Caco-2 (cell line): ENCODE data around the gene EPHB3. TPM values are rescaled to one million over a fixed set of nuclear protein-coding genes. Genes with fewer than 3 reads are reported as not detected.

Source experiments
- Bru-seq: library from RNA; stranded (reverse); fragments of 400-500 nt; gene quantifications from one replicate; lab custom pipeline; 2021; lab: Mats Ljungman, UMichigan
- BruChase-seq, 2 experiments: library from RNA; stranded (reverse); fragments of 400-500 nt; gene quantifications; one replicate each; lab custom pipeline; 2021; lab: Mats Ljungman, UMichigan
- BruUV-seq: library from RNA; stranded (reverse); fragments of 400-500 nt; replicated peaks from 2 replicates; lab custom pipeline; 2021; lab: Mats Ljungman, UMichigan
- CTCF ChIA-PET: fragments of 300-600 bp; sonication (Branson Sonifier 250); formaldehyde crosslinking; loops from one replicate; lab custom pipeline; 2022; ENCODE audit warnings: antibody characterized with exemption; lab: Charles Lee
- POLR2A ChIA-PET: fragments of 300-600 bp; sonication (Branson Sonifier 250); formaldehyde crosslinking; loops from one replicate; lab custom pipeline; 2022; ENCODE audit warnings: antibody characterized with exemption; lab: Charles Lee
- DNase-seq, 2 experiments: peaks; one replicate each; pipeline versions ENCODE4 v3.0.0 to v3.0.0-alpha.2; 2020 to 2022
- H3K27me3 ChIP-seq: replicated peaks from 2 replicates; pipeline ENCODE4 v1.6.0; 2011; ENCODE audit warnings: low read length; ENCODE audit not compliant: control insufficient read depth, insufficient read depth
- H3K36me3 ChIP-seq: 2 replicates; pipeline ENCODE4 v1.5.1; 2011; ENCODE audit warnings: low read length; ENCODE audit not compliant: control insufficient read depth, insufficient read depth
- H3K4me1 ChIP-seq: fragments of 250-450 bp; sonication (Bioruptor Pico); 2 replicates; pipeline ENCODE4 v1.5.1; 2020; ENCODE audit warnings: mild to moderate bottlenecking
- H3K4me3 ChIP-seq: 2 replicates; pipeline ENCODE4 v1.5.1; 2011; ENCODE audit warnings: low read depth, mild to moderate bottlenecking, control low read depth, low read length
- H3K9me3 ChIP-seq: fragments of 250-450 bp; sonication (Bioruptor Pico); 2 replicates; pipeline ENCODE4 v1.5.1; 2020; ENCODE audit warnings: mild to moderate bottlenecking, moderate library complexity
- H3K27ac Mint-ChIP-seq: one replicate; pipeline ENCODE4 v1.8.0; 2022; ENCODE audit warnings: mixed read lengths; ENCODE audit not compliant: unreplicated experiment
- H3K27me3 Mint-ChIP-seq: one replicate; pipeline ENCODE4 v1.8.0; 2022; ENCODE audit warnings: mixed read lengths; ENCODE audit not compliant: insufficient read depth, unreplicated experiment
- H3K36me3 Mint-ChIP-seq: one replicate; pipeline ENCODE4 v1.8.0; 2022; ENCODE audit warnings: mild to moderate bottlenecking, mixed read lengths; ENCODE audit not compliant: insufficient read depth, unreplicated experiment
- H3K4me1 Mint-ChIP-seq: one replicate; pipeline ENCODE4 v1.8.0; 2022; ENCODE audit warnings: low read depth, mixed read lengths; ENCODE audit not compliant: unreplicated experiment
- H3K4me3 Mint-ChIP-seq: one replicate; pipeline ENCODE4 v1.8.0; 2022; ENCODE audit warnings: mild to moderate bottlenecking, moderate library complexity, mixed read lengths; ENCODE audit not compliant: unreplicated experiment
- H3K9me3 Mint-ChIP-seq: one replicate; pipeline ENCODE4 v1.8.0; 2022; ENCODE audit warnings: mixed read lengths; ENCODE audit not compliant: unreplicated experiment
- CTCF ChIP-seq, 2 experiments: fragments of 200-600 bp in 1 of 2; IDR thresholded peaks; 1 replicate in 1 of 2; 2 replicates in 1 of 2; pipeline versions ENCODE4 v1.5.1 to v1.8.0; 2011 to 2022; ENCODE audit warnings: antibody characterized with exemption in 1 of 2, control low read depth in 1 of 2, inconsistent platforms in 1 of 2, low read depth in 1 of 2, low read length in 1 of 2, mild to moderate bottlenecking in 1 of 2, moderate library complexity in 1 of 2; ENCODE audit not compliant: insufficient read depth in 1 of 2, severe bottlenecking in 1 of 2, unreplicated experiment in 1 of 2
- intact Hi-C: fragments of 100-400 bp; cut with micrococcal nuclease; formaldehyde crosslinking; loops from one replicate; pipeline ENCODE4 v1.10.0; 2022; ENCODE audit not compliant: unreplicated experiment
- long read RNA-seq: library from polyadenylated mRNA; stranded (forward); transcript quantifications from one replicate; pipeline ENCODE4 v2.0.0, GENCODE V29; 2022
- total RNA-seq: library from RNA; stranded (reverse); gene quantifications from 2 replicates; pipeline ENCODE4 v1.2.3, GENCODE V29; 2022

The EPHB3 gene
- total RNA-seq (5.6 and 6.9 TPM in 2 replicates), Bru-seq, nascent RNA (percentile 35 among the genes with signal in this experiment), BruChase-seq, experiment 1, labeled RNA remaining after a 2-hour chase (percentile 40 among the genes with signal in this experiment), BruChase-seq, experiment 2, labeled RNA remaining after a 6-hour chase (percentile 33 among the genes with signal in this experiment)
- long read RNA-seq, full-length matches to known transcripts = 7 of 9 reads
- long read RNA-seq, partial matches to known transcripts = 0 of 9 reads
- long read RNA-seq, other reads (novel, unspliced or antisense) = 2 of 9 reads

DNA sequence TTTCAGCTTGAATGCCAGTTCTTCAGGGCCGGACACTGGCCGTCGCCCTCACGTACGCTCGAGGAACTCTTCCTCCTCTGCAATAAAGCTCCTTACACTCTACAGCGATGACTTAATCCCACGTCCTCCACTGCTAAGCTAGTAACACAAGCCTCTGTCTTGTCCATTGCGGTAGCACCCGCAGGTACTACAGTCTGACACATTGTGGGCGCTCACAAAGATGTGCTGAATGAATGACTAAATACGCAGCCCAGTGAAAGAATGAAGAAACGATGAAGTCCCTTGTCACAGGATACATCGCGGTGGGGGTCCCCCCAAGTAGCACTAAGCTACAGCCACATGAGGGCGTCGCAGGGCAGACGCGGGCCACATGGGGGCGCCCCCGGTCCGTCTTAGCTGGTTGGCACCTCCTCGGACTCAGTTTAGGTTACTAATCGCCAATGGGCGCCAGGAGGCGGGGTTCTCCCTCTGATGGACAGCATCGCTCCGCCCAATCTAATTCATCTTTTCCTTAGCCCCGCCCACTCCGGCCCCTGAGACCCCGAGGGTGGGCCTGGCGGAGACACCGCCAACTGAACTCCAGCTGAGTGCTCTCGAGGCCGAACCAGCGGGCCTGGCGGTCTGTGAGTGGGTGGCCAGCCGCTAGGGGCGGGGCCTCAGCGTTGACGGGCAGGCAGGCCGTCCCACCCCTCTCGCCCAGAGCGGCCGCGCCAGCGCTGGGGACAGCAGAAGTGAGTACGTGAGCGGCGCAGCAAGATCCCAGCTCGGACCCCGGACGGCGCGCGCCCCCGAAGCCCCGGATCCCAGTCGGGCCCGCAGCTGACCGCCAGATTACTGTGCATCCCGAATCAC, at the start of gene EPHB3:
Gene EPHB3, plus strand, starts transcription at position 725 of the 852 bp plus-strand sequence. CDS start 451 bp downstream, outside the sequence.
- Mint-ChIP-seq H3K27ac (no peak within 1 kb of the TSS), H3K4me1 (peaks cover 24% of the 10 kb centered on the region), H3K36me3 (peaks cover 6% of the 10 kb centered on the region), H3K4me3 (peak within 1 kb of the TSS; percentile 47), H3K9me3 (no peaks in the 10 kb centered on the region), H3K27me3 (peaks cover 12% of the 10 kb centered on the region)
- DNase-seq = peak; percentile 98 to 99
- peak within 1 kb of the TSS; percentile 80 for H3K4me3 ChIP-seq
- H3K4me1 ChIP-seq = peaks cover 19% of the 10 kb centered on the region
- CTCF ChIA-PET = interaction anchor here (0.5 to 2.1 kb wide), 42 partner anchors 9 to 769 kb away, joined by 3 to 29 read pairs (median 4); partner anchors contain the start of genes CLCN2 and POLR2H
- intact Hi-C loops = loop anchor here (1.0 kb wide), 5 partner anchors 150 to 242 kb away; no protein-coding TSS in a partner anchor
- POLR2A ChIA-PET = interaction anchor here (0.5 to 1.6 kb wide), 6 partner anchors 57 to 330 kb away, joined by 3 to 9 read pairs (median 4); partner anchors contain the start of gene MAGEF1
- H3K36me3 ChIP-seq = no peaks in the 10 kb centered on the region
- H3K9me3 ChIP-seq = no peaks in the 10 kb centered on the region
- peaks cover 1% of the 10 kb centered on the region; the same call in 1 of the 2 replicates for H3K27me3 ChIP-seq
- TF ChIP-seq CTCF (IDR thresholded peaks at IDR 0.05; ENCODE audit: insufficient read depth in 1 of 2, low read depth in 1 of 2, low read length in 1 of 2, severe bottlenecking in 1 of 2, unreplicated experiment in 1 of 2) = peak; percentile 97 to 100
- no TSS peak for BruUV-seq

DNA sequence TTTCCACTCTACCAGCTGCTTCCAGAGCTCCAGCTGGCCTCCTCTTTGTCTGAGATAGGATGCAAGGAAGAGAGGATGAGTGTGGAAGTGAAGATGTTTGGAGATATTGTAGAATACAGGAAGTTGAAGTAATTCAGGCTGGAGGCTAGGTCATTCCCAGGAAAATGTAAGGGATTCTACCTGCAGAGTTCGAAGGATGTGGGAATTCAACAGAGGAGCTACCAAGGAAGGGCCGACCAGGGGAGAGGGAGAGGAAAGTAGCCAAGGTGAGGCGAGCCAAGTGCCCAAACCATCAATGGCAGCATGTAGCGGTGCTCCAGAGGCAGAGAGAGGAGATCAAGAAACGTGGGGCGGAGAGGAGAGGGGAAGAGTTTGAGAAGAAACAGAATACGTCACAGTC, 49.0 kb upstream of the EPHB3 start:
- DNase-seq = no peak
- peaks cover 10% of the 10 kb centered on the region for H3K9me3 Mint-ChIP-seq
- no peaks in the 10 kb centered on the region for H3K9me3 ChIP-seq
- no peaks in the 10 kb centered on the region for H3K27me3 ChIP-seq
- no peak for TF ChIP-seq CTCF (IDR thresholded peaks at IDR 0.05; ENCODE audit: insufficient read depth in 1 of 2, low read depth in 1 of 2, low read length in 1 of 2, severe bottlenecking in 1 of 2, unreplicated experiment in 1 of 2)
- intact Hi-C loops = loop anchor here (1.0 kb wide), 4 partner anchors 32 to 141 kb away; no protein-coding TSS in a partner anchor
- H3K4me3 ChIP-seq = no peak overlapping the region
- H3K4me1 Mint-ChIP-seq = no peaks in the 10 kb centered on the region
- no peak overlapping the region for H3K27ac Mint-ChIP-seq
- POLR2A ChIA-PET = no interaction called here
- CTCF ChIA-PET = interaction anchor here (4.1 kb wide), 1 partner anchor 141 kb away, joined by 117 read pairs; no protein-coding TSS in a partner anchor
- peak overlapping the region; percentile 33 for H3K4me3 Mint-ChIP-seq
- H3K4me1 ChIP-seq = no peaks in the 10 kb centered on the region
- no TSS peak for BruUV-seq
- no peaks in the 10 kb centered on the region for H3K36me3 Mint-ChIP-seq
- H3K36me3 ChIP-seq = no peaks in the 10 kb centered on the region
- peaks cover 15% of the 10 kb centered on the region for H3K27me3 Mint-ChIP-seq
